K562 (cell line): ENCODE data around the gene LRRC4. TPM values are rescaled to one million over a fixed set of nuclear protein-coding genes. Genes with fewer than 3 reads are reported as not detected.
A peak's percentile ranks its signal among the peaks of the same experiment; 100 is the strongest.

Experiments
- ATAC-seq: fragments of 200-7000 bp; cut with Tn5 transposase; 3 replicates; pipeline ENCODE4 v1.9.1; 2020; ENCODE audit warnings: moderate library complexity
- BruUV-seq: library from RNA; stranded (reverse); fragments of 400-500 nt; replicated peaks from 2 replicates; lab custom pipeline; 2021; lab: Mats Ljungman, UMichigan
- CTCF ChIA-PET: fragments of 300-600 bp; formaldehyde crosslinking; extraction: SDS; loops from one replicate; lab custom pipeline; 2021; ENCODE audit warnings: low intra/inter-chr PET ratio; lab: Yijun Ruan, JAX
- POLR2A ChIA-PET: fragments of 300-600, 350-650 bp; sonication (Branson Sonifier 250); formaldehyde crosslinking; extraction: SDS; loops from one replicate; lab custom pipeline; 2021; ENCODE audit warnings: antibody characterized with exemption, inconsistent platforms; lab: Yijun Ruan, JAX
- DNase-seq, 4 experiments: peaks; one replicate each; pipeline versions ENCODE4 v3.0.0 to v3.0.0-alpha.2; 2011 to 2018; ENCODE audit warnings: low spot score in 3 of 4, mixed read lengths in 3 of 4; ENCODE audit errors: extremely low read depth in 1 of 4
- FAIRE-seq: peaks from 2 replicates; lab custom pipeline; 2011; peaks lifted over from hg19 to GRCh38; lab: Jason Lieb, UNC
- H2AFZ ChIP-seq: 2 replicates; pipeline ENCODE4 v1.6.0; 2011; ENCODE audit warnings: low read depth, low read length, control low read depth, inconsistent platforms
- H3K27ac ChIP-seq: fragments of 200-600 bp; 3 replicates; pipeline ENCODE4 v1.8.0; 2011; ENCODE audit warnings: low read depth, mild to moderate bottlenecking, control low read depth, inconsistent platforms, low read length, moderate library complexity, mixed read lengths; ENCODE audit errors: extremely low read depth
- H3K27me3 ChIP-seq, 2 experiments: fragments of 300-600 bp in 1 of 2; 2 replicates in 1 of 2; 3 replicates in 1 of 2; pipeline versions ENCODE4 v1.6.0 to v1.8.0; 2011; ENCODE audit warnings: inconsistent platforms in 2 of 2, low read length in 2 of 2, mild to moderate bottlenecking in 1 of 2, mixed read lengths in 1 of 2, moderate library complexity in 1 of 2; ENCODE audit not compliant: control insufficient read depth in 2 of 2, insufficient read depth in 2 of 2
- H3K36me3 ChIP-seq: fragments of 300-600 bp; 3 replicates; pipeline ENCODE4 v1.8.0; 2011; ENCODE audit warnings: mild to moderate bottlenecking, low read length, inconsistent platforms; ENCODE audit not compliant: control insufficient read depth, insufficient read depth
- H3K4me1 ChIP-seq, 2 experiments: fragments of 200-600 bp in 1 of 2; replicated peaks in 1 of 2; 2 replicates in 1 of 2; 3 replicates in 1 of 2; pipeline versions ENCODE4 v1.5.1 to v1.8.0; 2011; ENCODE audit warnings: inconsistent platforms in 2 of 2, low read length in 2 of 2, mild to moderate bottlenecking in 1 of 2, mixed read lengths in 1 of 2, moderate library complexity in 1 of 2; ENCODE audit not compliant: control insufficient read depth in 2 of 2, insufficient read depth in 2 of 2
- H3K4me2 ChIP-seq: 2 replicates; pipeline ENCODE4 v1.6.1; 2011; ENCODE audit warnings: low read length, control low read depth, inconsistent platforms, mixed read lengths; ENCODE audit not compliant: insufficient read depth
- H3K4me3 ChIP-seq: fragments of 200-600 bp; sonication (generic), shearing (Covaris generic); 2 replicates; pipeline ENCODE4 v1.5.1; 2016; ENCODE audit warnings: control low read depth, inconsistent platforms
- H3K79me2 ChIP-seq: fragments of 200-600 bp; 3 replicates; pipeline ENCODE4 v1.8.0; 2011; ENCODE audit warnings: low read length, inconsistent platforms; ENCODE audit not compliant: control insufficient read depth, insufficient read depth
- H3K9ac ChIP-seq, 2 experiments: 2 replicates each; pipeline versions ENCODE4 v1.6.0 to v1.6.1; 2011; ENCODE audit warnings: low read depth in 2 of 2, low read length in 2 of 2, control low read depth in 1 of 2, inconsistent platforms in 1 of 2, mild to moderate bottlenecking in 1 of 2, mixed read lengths in 1 of 2; ENCODE audit not compliant: insufficient read depth in 1 of 2
- H3K9me1 ChIP-seq: one replicate; pipeline ENCODE4 v1.6.0; 2011; ENCODE audit warnings: inconsistent platforms, mild to moderate bottlenecking, low read length, moderate library complexity; ENCODE audit not compliant: control insufficient read depth, insufficient read depth
- H3K9me3 ChIP-seq: replicated peaks from 2 replicates; pipeline ENCODE4 v1.5.1; 2011; ENCODE audit warnings: low read depth, low read length, inconsistent platforms; ENCODE audit not compliant: control insufficient read depth, insufficient read depth
- H4K20me1 ChIP-seq: replicated peaks from 2 replicates; pipeline ENCODE4 v1.6.1; 2011; ENCODE audit warnings: low read length, inconsistent platforms, mixed read lengths; ENCODE audit not compliant: control insufficient read depth, insufficient read depth
- C11orf30 ChIP-seq: fragments of 450-650 bp; IDR thresholded peaks from 2 replicates; pipeline ENCODE4 v1.6.1; 2016; ENCODE audit warnings: low read depth, mild to moderate bottlenecking
- CBFB ChIP-seq: sonication (generic); formaldehyde crosslinking; IDR thresholded peaks from 2 replicates; pipeline ENCODE4 v1.4.0; 2020; ENCODE audit warnings: mild to moderate bottlenecking, missing genetic modification reagents
- E2F3 ChIP-seq: fragments of 250-450 bp; sonication (Bioruptor Pico); IDR thresholded peaks from 2 replicates; pipeline ENCODE4 v1.4.0; 2020; ENCODE audit warnings: mild to moderate bottlenecking
- EHMT2 ChIP-seq: fragments of 450-650 bp; IDR thresholded peaks from 2 replicates; pipeline ENCODE4 v1.6.1; 2018; ENCODE audit warnings: antibody characterized with exemption
- ESRRB ChIP-seq: fragments of 250-450 bp; sonication (Bioruptor Pico); IDR thresholded peaks from 2 replicates; pipeline ENCODE4 v1.5.0; 2020; ENCODE audit warnings: mild to moderate bottlenecking, moderate library complexity, borderline replicate concordance
- FOXA1 ChIP-seq: fragments of 450-650 bp; IDR thresholded peaks from 2 replicates; pipeline ENCODE4 v1.6.1; 2016; ENCODE audit warnings: mild to moderate bottlenecking, borderline replicate concordance
- HNRNPK ChIP-seq: fragments of 200-400 bp; formaldehyde crosslinking; IDR thresholded peaks from one replicate; pipeline ENCODE4 v1.6.1; 2018; ENCODE audit warnings: mild to moderate bottlenecking, low read depth, low read length; ENCODE audit not compliant: poor library complexity, severe bottlenecking
- MAFK ChIP-seq: IDR thresholded peaks from 2 replicates; pipeline ENCODE4 v1.6.1; 2011; ENCODE audit warnings: low read length, improper control_type of control experiment
- MECOM ChIP-seq: fragments of 250-450 bp; sonication (Bioruptor Pico); IDR thresholded peaks from 2 replicates; pipeline ENCODE4 v1.8.0; 2022; ENCODE audit warnings: inconsistent platforms
- NR4A1 ChIP-seq, 2 experiments: fragments of 250-450 bp in 1 of 2; fragments of 450-650 bp in 1 of 2; sonication (Bioruptor Pico) in 1 of 2; IDR thresholded peaks; 2 replicates each; pipeline versions ENCODE4 v1.4.0 to v1.6.1; 2016 to 2020; ENCODE audit warnings: mild to moderate bottlenecking in 2 of 2, missing compliant biosample characterization in 1 of 2, missing genetic modification characterization in 1 of 2, moderate library complexity in 1 of 2
- RCOR1 ChIP-seq, 2 experiments: IDR thresholded peaks; 2 replicates each; pipeline ENCODE4 v1.6.1; 2012; ENCODE audit warnings: low read depth in 2 of 2, low read length in 2 of 2, borderline replicate concordance in 1 of 2, improper control_type of control experiment in 1 of 2
- ZNF124 ChIP-seq: sonication (generic); formaldehyde crosslinking; IDR thresholded peaks from 2 replicates; pipeline ENCODE4 v1.8.1; 2022; ENCODE audit warnings: missing genetic modification reagents
- ZNF316 ChIP-seq: fragments of 450-650 bp; IDR thresholded peaks from 2 replicates; pipeline ENCODE4 v1.6.1; 2016
- WGBS: fragments of 100-300 bp; shearing (Covaris generic); methylation state at CpG from one replicate; pipeline ENCODE4 v1.1.6; 2016; ENCODE audit warnings: low coverage, mixed read lengths; ENCODE audit not compliant: insufficient coverage; ENCODE audit errors: missing lambda C conversion rate; 5-methylcytosine and 5-hydroxymethylcytosine counted together
- in situ Hi-C: fragments of 300-500 bp; cut with MboI; formaldehyde crosslinking; loops from 4 replicates; pipeline ENCODE4 v1.15.0; 2018; ENCODE audit warnings: inconsistent platforms, mixed read lengths
- intact Hi-C: fragments of 100-400 bp; cut with micrococcal nuclease; formaldehyde crosslinking; loops from 2 replicates; pipeline ENCODE4 v1.14.2; 2022
- polyA plus RNA-seq, 8 experiments: library from polyadenylated mRNA; depleted of rRNA in 4 of 8; stranded (reverse) in 5 of 8; unstranded in 3 of 8; fragments of >200 nt; fragmentation: Nextera tagmentation in 2 of 8; fragmentation: Illumina TruSeq in 1 of 8; extraction: Ambion mirVana in 2 of 8; extraction: Trizol in 1 of 8; gene quantifications; 2 replicates each; pipeline versions ENCODE4 v1.2.1 to v1.2.3, GENCODE V29; 2011 to 2014; ENCODE audit warnings: inconsistent platforms in 1 of 8, missing spikeins in 1 of 8
- total RNA-seq, 7 experiments: library from RNA; depleted of rRNA in 6 of 7; stranded (reverse); fragments of >200 nt in 6 of 7; fragmentation: Illumina TruSeq in 2 of 7; extraction: Trizol in 2 of 7; gene quantifications; 2 replicates each; pipeline versions ENCODE4 v1.2.1 to v1.2.3, GENCODE V29; 2011 to 2021; ENCODE audit warnings: low replicate concordance in 1 of 7

LRRC4 gene
- total and polyA plus RNA-seq, 9 of the 15 experiments (the other 6 are each of a cell fraction or from before 2014, with no cell fraction given): 0.04 to 0.11 TPM; not detected in 7

DNA sequence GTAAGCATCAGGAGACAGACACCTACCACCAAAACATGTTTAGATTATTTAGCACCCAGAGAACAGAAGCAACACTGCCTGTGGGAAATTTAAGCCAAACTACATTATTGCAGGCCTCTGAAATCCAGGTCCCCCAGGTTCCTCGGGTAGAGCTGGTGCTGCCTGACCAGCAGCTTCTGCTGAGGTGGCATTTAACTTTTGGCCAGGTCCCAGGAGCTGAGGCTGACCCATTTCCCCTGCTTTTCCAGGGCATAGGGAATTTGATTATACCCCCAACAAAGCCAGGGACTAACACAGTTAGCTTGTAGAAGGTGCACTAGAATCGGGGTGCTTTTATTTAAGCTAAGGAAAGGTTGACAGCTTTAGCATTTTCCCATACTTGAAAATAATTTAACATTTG lies 4.7 kb downstream of the LRRC4 start:
- H3K9me3 ChIP-seq: peaks cover 13% of the 10 kb centered on the region
- no peak overlapping the region for H3K9ac ChIP-seq
- BruUV-seq: no TSS peak
- H4K20me1 ChIP-seq: no peaks in the 10 kb centered on the region
- no peak overlapping the region for H3K4me2 ChIP-seq
- intact Hi-C loops: no loop called here
- no peak overlapping the region for H3K4me3 ChIP-seq
- ATAC-seq (no peak), FAIRE-seq (no peak), DNase-seq (no peak)
- ChIA-PET POLR2A (interaction anchor here (1.2 to 1.6 kb wide), 2 partner anchors 9 to 18 kb away, joined by 3 to 8 read pairs; no protein-coding TSS in a partner anchor), CTCF (no interaction called here)
- H3K4me1 ChIP-seq: peaks cover 0 to 4% of the 10 kb centered on the region in 2 experiments; a peak in 2 of 5 replicates
- TF ChIP-seq ESRRB (CRISPR knock-in tag): no peak
- TF ChIP-seq E2F3: no peak
- no peak for TF ChIP-seq RCOR1 (IDR thresholded peaks at IDR 0.05; ENCODE audit: borderline replicate concordance in 1 of 2, low read depth in 2 of 2, low read length in 2 of 2)
- no peak for TF ChIP-seq ZNF124
- no peak for TF ChIP-seq HNRNPK
- 0 out of 2 replicates have a peak, but pooled peaks have one; percentile 23 for TF ChIP-seq C11orf30
- TF ChIP-seq MAFK: peak; percentile 41; the same call in 1 of the 2 replicates
- TF ChIP-seq ZNF316: peak; percentile 19; the same call in 1 of the 2 replicates
- no peak for TF ChIP-seq EHMT2
- no peak for TF ChIP-seq MECOM (CRISPR knock-in tag)
- TF ChIP-seq CBFB: no peak
- TF ChIP-seq FOXA1: no peak
- no peak for TF ChIP-seq NR4A1 (CRISPR knock-in tag; IDR thresholded peaks at IDR 0.05)
- no peak for TF ChIP-seq NR4A1 (tag; IDR thresholded peaks at IDR 0.05)
- WGBS: 86% methylated on average over 2 of the region's 2 CpGs
- peaks cover 4% of the 10 kb centered on the region; the same call in 1 of the 3 replicates for H3K79me2 ChIP-seq
- no peaks in the 10 kb centered on the region for H3K27me3 ChIP-seq
- H2AFZ ChIP-seq: no peak overlapping the region
- H3K36me3 ChIP-seq: peaks cover 50% of the 10 kb centered on the region
- no peak overlapping the region for H3K27ac ChIP-seq
- H3K9me1 ChIP-seq: peaks cover 4% of the 10 kb centered on the region
- in situ Hi-C loops: no loop called here
